Measurements from ENCODE around the gene PDE4D.

The PDE4D gene

GRCh38 chr5:59387127-59387526 is 506.4 kb downstream of the PDE4D start:
- TF ChIP-seq POLR2AphosphoS5 (IDR thresholded peaks at IDR 0.05; ENCODE audit: low read depth, low read length): no peak
- no peak for TF ChIP-seq TAF1 (IDR thresholded peaks at IDR 0.05; ENCODE audit: borderline replicate concordance, insufficient read depth, low read length)
- no peak for TF ChIP-seq SIN3A (IDR thresholded peaks at IDR 0.05; ENCODE audit: borderline replicate concordance, insufficient read depth, low read length)
- no peak for TF ChIP-seq FOXP2 (optimal IDR thresholded peaks at IDR 0.05; ENCODE audit: borderline replicate concordance, extremely low read depth, extremely low read length, insufficient read depth)
- no peak for TF ChIP-seq REST (IDR thresholded peaks at IDR 0.05; ENCODE audit: insufficient read depth in 1 of 2, low read depth in 2 of 2, low read length in 2 of 2)

DNA sequence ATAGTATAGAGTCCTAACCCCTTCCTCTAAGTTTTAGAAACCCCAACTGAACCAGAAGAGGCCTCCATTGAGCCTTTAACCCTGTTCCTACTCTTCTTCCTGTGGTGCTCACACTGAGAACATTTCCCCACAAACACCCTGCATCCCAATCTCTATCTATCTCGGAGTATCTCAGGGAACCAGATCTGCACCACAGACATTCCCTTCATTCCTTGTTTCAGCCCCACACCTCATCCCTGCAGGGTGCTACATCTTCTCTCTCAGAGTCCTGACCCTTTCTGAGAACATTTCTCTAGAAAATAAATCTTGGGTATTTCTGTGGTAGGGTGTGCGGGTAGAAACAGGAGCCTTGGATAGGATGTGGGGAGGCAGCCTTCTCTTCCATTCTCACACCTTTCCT is 507.8 kb downstream of the PDE4D start:
- no peak for TF ChIP-seq TAF1 (IDR thresholded peaks at IDR 0.05; ENCODE audit: borderline replicate concordance, insufficient read depth, low read length)
- no peak for TF ChIP-seq POLR2AphosphoS5 (IDR thresholded peaks at IDR 0.05; ENCODE audit: low read depth, low read length)
- no peak for TF ChIP-seq REST (IDR thresholded peaks at IDR 0.05; ENCODE audit: insufficient read depth in 1 of 2, low read depth in 2 of 2, low read length in 2 of 2)
- TF ChIP-seq SIN3A (IDR thresholded peaks at IDR 0.05; ENCODE audit: borderline replicate concordance, insufficient read depth, low read length): no peak
- TF ChIP-seq FOXP2 (optimal IDR thresholded peaks at IDR 0.05; ENCODE audit: borderline replicate concordance, extremely low read depth, extremely low read length, insufficient read depth): no peak

GRCh38 chr5:59380350-59380951 is 513.1 kb downstream of the PDE4D start:
- TF ChIP-seq SIN3A (IDR thresholded peaks at IDR 0.05; ENCODE audit: borderline replicate concordance, insufficient read depth, low read length) (no peak), TAF1 (IDR thresholded peaks at IDR 0.05; ENCODE audit: borderline replicate concordance, insufficient read depth, low read length) (no peak), POLR2AphosphoS5 (IDR thresholded peaks at IDR 0.05; ENCODE audit: low read depth, low read length) (no peak), REST (IDR thresholded peaks at IDR 0.05; ENCODE audit: insufficient read depth in 1 of 2, low read depth in 2 of 2, low read length in 2 of 2) (no peak), FOXP2 (optimal IDR thresholded peaks at IDR 0.05; ENCODE audit: borderline replicate concordance, extremely low read depth, extremely low read length, insufficient read depth) (no peak)

DNA sequence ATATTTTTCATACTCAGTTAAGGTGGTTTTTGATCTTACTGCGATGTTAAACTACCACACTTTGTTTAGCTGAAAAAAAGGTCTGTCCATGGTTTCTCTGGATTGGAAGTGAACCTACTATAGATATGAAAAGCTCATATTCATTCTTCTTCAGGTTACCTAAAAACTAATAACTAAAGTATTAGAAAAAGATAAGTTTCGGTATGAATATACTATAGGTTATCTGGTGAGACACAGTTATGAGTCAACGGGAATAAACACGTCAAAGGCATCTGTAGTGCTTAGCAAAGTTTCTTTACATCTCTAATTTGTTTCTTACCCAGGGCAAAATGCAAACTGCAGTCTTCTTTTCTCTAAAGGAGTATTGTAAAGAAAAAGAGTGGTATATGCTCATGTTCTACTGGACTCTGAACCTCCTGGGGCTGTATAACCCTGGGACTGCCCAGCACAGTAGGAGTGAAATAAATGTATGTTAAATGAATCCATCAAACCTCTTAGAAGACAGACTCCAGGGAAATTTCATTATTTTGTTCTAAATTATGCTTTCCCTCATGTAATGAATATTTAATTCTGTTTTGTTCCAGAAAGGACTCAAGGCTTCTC is 521.9 kb downstream of the PDE4D start:
- no peak for TF ChIP-seq POLR2AphosphoS5 (IDR thresholded peaks at IDR 0.05; ENCODE audit: low read depth, low read length)
- no peak for TF ChIP-seq FOXP2 (optimal IDR thresholded peaks at IDR 0.05; ENCODE audit: borderline replicate concordance, extremely low read depth, extremely low read length, insufficient read depth)
- no peak for TF ChIP-seq TAF1 (IDR thresholded peaks at IDR 0.05; ENCODE audit: borderline replicate concordance, insufficient read depth, low read length)
- no peak for TF ChIP-seq REST (IDR thresholded peaks at IDR 0.05; ENCODE audit: insufficient read depth in 1 of 2, low read depth in 2 of 2, low read length in 2 of 2)
- no peak for TF ChIP-seq SIN3A (IDR thresholded peaks at IDR 0.05; ENCODE audit: borderline replicate concordance, insufficient read depth, low read length)
